T-helper 2 cell treated with Interferon-gamma antibody and Interleukin-4, amounts not matched to agents 5 μg/mL and 100 μg/mL, for 36 hours (primary cell): ENCODE measurements around the gene TAX1BP1.

Experiments
- DNase-seq: peaks from one replicate; pipeline ENCODE4 v3.0.0; 2021; ENCODE audit warnings: low spot score
- H3K27ac Mint-ChIP-seq: one replicate; pipeline ENCODE4 v1.8.0; 2021; ENCODE audit warnings: mild to moderate bottlenecking, mixed read lengths
- H3K27me3 Mint-ChIP-seq: one replicate; pipeline ENCODE4 v1.8.0; 2021; ENCODE audit warnings: low read depth, mixed read lengths
- H3K36me3 Mint-ChIP-seq: one replicate; pipeline ENCODE4 v1.8.0; 2021; ENCODE audit warnings: low read depth, mixed read lengths
- H3K4me1 Mint-ChIP-seq: one replicate; pipeline ENCODE4 v1.8.0; 2021; ENCODE audit warnings: low read depth, mixed read lengths
- H3K4me3 Mint-ChIP-seq: one replicate; pipeline ENCODE4 v1.8.0; 2022; ENCODE audit warnings: mild to moderate bottlenecking, moderate library complexity, mixed read lengths
- H3K9me3 Mint-ChIP-seq: one replicate; pipeline ENCODE4 v1.8.0; 2021; ENCODE audit warnings: mixed read lengths

The TAX1BP1 gene

GRCh38 chr7:27875061-27875460 lies 135.1 kb downstream of the TAX1BP1 start:
- Mint-ChIP-seq H3K27ac (no peak overlapping the region), H3K4me3 (no peak overlapping the region), H3K4me1 (no peaks in the 10 kb centered on the region), H3K36me3 (no peaks in the 10 kb centered on the region), H3K9me3 (no peaks in the 10 kb centered on the region), H3K27me3 (peaks cover 5% of the 10 kb centered on the region)
- no peak for DNase-seq

GRCh38 chr7:27875832-27876231 lies 135.9 kb downstream of the TAX1BP1 start:
- Mint-ChIP-seq H3K4me1 (no peaks in the 10 kb centered on the region), H3K27me3 (peaks cover 5% of the 10 kb centered on the region), H3K27ac (no peak overlapping the region), H3K9me3 (no peaks in the 10 kb centered on the region), H3K36me3 (no peaks in the 10 kb centered on the region), H3K4me3 (no peak overlapping the region)
- no peak for DNase-seq

GRCh38 chr7:27876756-27877155 lies 136.8 kb downstream of the TAX1BP1 start:
- no peaks in the 10 kb centered on the region for H3K36me3 Mint-ChIP-seq
- H3K27ac Mint-ChIP-seq, result no peak overlapping the region
- no peak overlapping the region for H3K4me3 Mint-ChIP-seq
- no peak for DNase-seq
- peaks cover 5% of the 10 kb centered on the region for H3K27me3 Mint-ChIP-seq
- no peaks in the 10 kb centered on the region for H3K4me1 Mint-ChIP-seq
- H3K9me3 Mint-ChIP-seq, result no peaks in the 10 kb centered on the region
